SK-N-SH (cell line): ENCODE results near the gene MGLL.

Experiments
- EP300 ChIP-seq, 2 experiments: IDR thresholded peaks; 2 replicates each; pipeline versions ENCODE4 v1.4.0 to v1.6.1; 2012; ENCODE audit warnings: borderline replicate concordance in 1 of 2, low read depth in 1 of 2, low read length in 1 of 2
- EZH2phosphoT487 ChIP-seq: fragments of 200-600 bp; sonication (generic); IDR thresholded peaks from 2 replicates; pipeline ENCODE4 v1.6.1; 2017; ENCODE audit warnings: low read depth, mixed run types, mild to moderate bottlenecking, antibody characterized with exemption, moderate library complexity, borderline replicate concordance
- TAF1 ChIP-seq: IDR thresholded peaks from 2 replicates; pipeline ENCODE4 v1.6.1; 2012; ENCODE audit warnings: low read depth, mild to moderate bottlenecking, low read length, moderate library complexity, borderline replicate concordance
- TCF12 ChIP-seq: IDR thresholded peaks from 2 replicates; pipeline ENCODE4 v1.4.0; 2012
- TF ChIP-seq, protein P1 (sequence below): fragments of 200-600 bp; sonication (generic); IDR thresholded peaks from 2 replicates; pipeline ENCODE4 v1.6.1; 2017; ENCODE audit warnings: antibody characterized with exemption, mild to moderate bottlenecking, moderate library complexity
- TF ChIP-seq, protein P2 (sequence below): fragments of 150-350 bp; IDR thresholded peaks from 2 replicates; pipeline ENCODE4 v1.6.1; 2017; ENCODE audit warnings: antibody characterized with exemption, low read length, low read depth, borderline replicate concordance
- TF ChIP-seq, protein P3 (sequence below): IDR thresholded peaks from 2 replicates; pipeline ENCODE4 v1.4.0; 2012; ENCODE audit warnings: low read depth
- TF ChIP-seq, protein P4 (sequence below): IDR thresholded peaks from 2 replicates; pipeline ENCODE4; 2012

DNA sequence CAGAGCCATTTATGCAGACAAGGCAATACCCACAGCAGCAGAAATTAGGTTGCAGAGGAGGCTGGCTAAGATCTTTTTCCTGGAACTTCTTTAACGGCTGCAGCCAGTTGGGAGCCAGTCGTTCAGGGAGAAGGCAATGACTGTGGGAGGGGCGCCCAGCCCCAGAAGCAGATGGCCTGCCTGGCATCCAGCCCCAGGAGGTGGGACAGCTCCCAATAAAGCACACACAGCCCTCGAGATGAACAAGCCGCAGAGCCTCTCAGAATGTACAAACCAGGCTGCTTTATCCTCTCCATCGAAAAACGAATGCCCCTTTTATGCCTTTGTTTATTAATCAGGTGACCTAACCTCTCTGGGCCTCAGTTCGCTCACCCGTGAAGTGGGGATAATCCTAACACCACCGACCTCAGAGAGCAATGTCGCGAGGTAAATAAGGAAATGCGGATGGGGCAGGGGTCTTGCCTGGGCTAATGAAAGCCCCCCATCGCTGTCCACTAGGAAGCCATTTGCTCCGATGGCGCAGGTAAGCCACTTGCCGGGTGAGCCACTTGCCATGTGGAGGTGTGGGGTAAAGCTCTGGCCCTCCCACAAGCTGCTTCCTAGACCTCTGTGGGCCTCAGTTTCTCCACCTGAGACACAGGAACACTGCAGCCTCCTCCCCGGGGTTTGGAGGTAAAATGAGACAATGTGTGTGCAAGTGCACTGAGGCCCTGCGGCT, 35.8 kb downstream of the MGLL start:
- TF ChIP-seq, protein P1, sequence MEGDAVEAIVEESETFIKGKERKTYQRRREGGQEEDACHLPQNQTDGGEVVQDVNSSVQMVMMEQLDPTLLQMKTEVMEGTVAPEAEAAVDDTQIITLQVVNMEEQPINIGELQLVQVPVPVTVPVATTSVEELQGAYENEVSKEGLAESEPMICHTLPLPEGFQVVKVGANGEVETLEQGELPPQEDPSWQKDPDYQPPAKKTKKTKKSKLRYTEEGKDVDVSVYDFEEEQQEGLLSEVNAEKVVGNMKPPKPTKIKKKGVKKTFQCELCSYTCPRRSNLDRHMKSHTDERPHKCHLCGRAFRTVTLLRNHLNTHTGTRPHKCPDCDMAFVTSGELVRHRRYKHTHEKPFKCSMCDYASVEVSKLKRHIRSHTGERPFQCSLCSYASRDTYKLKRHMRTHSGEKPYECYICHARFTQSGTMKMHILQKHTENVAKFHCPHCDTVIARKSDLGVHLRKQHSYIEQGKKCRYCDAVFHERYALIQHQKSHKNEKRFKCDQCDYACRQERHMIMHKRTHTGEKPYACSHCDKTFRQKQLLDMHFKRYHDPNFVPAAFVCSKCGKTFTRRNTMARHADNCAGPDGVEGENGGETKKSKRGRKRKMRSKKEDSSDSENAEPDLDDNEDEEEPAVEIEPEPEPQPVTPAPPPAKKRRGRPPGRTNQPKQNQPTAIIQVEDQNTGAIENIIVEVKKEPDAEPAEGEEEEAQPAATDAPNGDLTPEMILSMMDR: no peak
- TF ChIP-seq, protein P2, sequence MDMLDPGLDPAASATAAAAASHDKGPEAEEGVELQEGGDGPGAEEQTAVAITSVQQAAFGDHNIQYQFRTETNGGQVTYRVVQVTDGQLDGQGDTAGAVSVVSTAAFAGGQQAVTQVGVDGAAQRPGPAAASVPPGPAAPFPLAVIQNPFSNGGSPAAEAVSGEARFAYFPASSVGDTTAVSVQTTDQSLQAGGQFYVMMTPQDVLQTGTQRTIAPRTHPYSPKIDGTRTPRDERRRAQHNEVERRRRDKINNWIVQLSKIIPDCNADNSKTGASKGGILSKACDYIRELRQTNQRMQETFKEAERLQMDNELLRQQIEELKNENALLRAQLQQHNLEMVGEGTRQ: no peak
- TF ChIP-seq EZH2phosphoT487: no peak
- no peak for TF ChIP-seq TAF1
- TF ChIP-seq, protein P3, sequence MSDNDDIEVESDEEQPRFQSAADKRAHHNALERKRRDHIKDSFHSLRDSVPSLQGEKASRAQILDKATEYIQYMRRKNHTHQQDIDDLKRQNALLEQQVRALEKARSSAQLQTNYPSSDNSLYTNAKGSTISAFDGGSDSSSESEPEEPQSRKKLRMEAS: no peak
- TF ChIP-seq, protein P4, sequence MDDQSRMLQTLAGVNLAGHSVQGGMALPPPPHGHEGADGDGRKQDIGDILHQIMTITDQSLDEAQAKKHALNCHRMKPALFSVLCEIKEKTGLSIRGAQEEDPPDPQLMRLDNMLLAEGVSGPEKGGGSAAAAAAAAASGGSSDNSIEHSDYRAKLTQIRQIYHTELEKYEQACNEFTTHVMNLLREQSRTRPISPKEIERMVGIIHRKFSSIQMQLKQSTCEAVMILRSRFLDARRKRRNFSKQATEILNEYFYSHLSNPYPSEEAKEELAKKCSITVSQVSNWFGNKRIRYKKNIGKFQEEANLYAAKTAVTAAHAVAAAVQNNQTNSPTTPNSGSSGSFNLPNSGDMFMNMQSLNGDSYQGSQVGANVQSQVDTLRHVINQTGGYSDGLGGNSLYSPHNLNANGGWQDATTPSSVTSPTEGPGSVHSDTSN: no peak
- TF ChIP-seq TCF12: peak; percentile 36; the same call in 1 of the 2 replicates
- peak in 1 of 2 experiments; percentile 71; a peak in 1 of 4 replicates for TF ChIP-seq EP300 (IDR thresholded peaks at IDR 0.05; ENCODE audit: borderline replicate concordance in 1 of 2, low read depth in 1 of 2, low read length in 1 of 2)
